CD14-positive monocyte (primary cell): ENCODE measurements around the gene OXCT2. TPM values are rescaled to one million over a fixed set of nuclear protein-coding genes. Genes with fewer than 3 reads are reported as not detected.
"Not testable (repeated sequence)": the region's sequence is repeated elsewhere in the genome, so short reads cannot be mapped to it uniquely, and the experiment has no call there.

Source experiments
- DNase-seq, 3 donors: peaks; one replicate each; pipeline ENCODE4 v3.0.0-alpha.2; 2011 to 2022
- H2AFZ ChIP-seq: 2 replicates; pipeline ENCODE4 v1.6.0; 2012; ENCODE audit warnings: mild to moderate bottlenecking, low read depth, low read length, inconsistent platforms; ENCODE audit not compliant: insufficient read depth, poor library complexity, severe bottlenecking
- H3K27ac ChIP-seq, 2 donors: 1 replicate in 1 of 2; 2 replicates in 1 of 2; pipeline ENCODE4 v1.5.1; 2012 to 2013; ENCODE audit warnings: low read length in 2 of 2, control low read depth in 1 of 2, inconsistent platforms in 1 of 2, low read depth in 1 of 2, mild to moderate bottlenecking in 1 of 2
- H3K27me3 ChIP-seq, 2 donors: one replicate each; pipeline versions ENCODE4 v1.6.0 to v1.6.1; 2011 to 2013; ENCODE audit warnings: low read length in 2 of 2; ENCODE audit not compliant: control insufficient read depth in 2 of 2, insufficient read depth in 2 of 2
- H3K36me3 ChIP-seq, 2 donors: replicated peaks in 1 of 2; 1 replicate in 1 of 2; 2 replicates in 1 of 2; pipeline versions ENCODE4 v1.5.1 to v1.6.1; 2012 to 2013; ENCODE audit warnings: low read length in 2 of 2, control low read depth in 1 of 2, inconsistent platforms in 1 of 2, mild to moderate bottlenecking in 1 of 2; ENCODE audit not compliant: insufficient read depth in 2 of 2, control insufficient read depth in 1 of 2
- H3K4me1 ChIP-seq, 2 donors: 1 replicate in 1 of 2; 2 replicates in 1 of 2; pipeline versions ENCODE4 v1.5.1 to v1.6.1; 2012 to 2013; ENCODE audit warnings: low read length in 2 of 2, control low read depth in 1 of 2, inconsistent platforms in 1 of 2, mild to moderate bottlenecking in 1 of 2, moderate library complexity in 1 of 2; ENCODE audit not compliant: insufficient read depth in 2 of 2, control insufficient read depth in 1 of 2
- H3K4me2 ChIP-seq: replicated peaks from 2 replicates; pipeline ENCODE3; 2012; ENCODE audit warnings: low read length, moderate library complexity, mild to moderate bottlenecking; ENCODE audit not compliant: poor library complexity, severe bottlenecking; ENCODE audit errors: extremely low read depth
- H3K4me3 ChIP-seq, 3 experiments: fragments of 200-600 bp in 1 of 3; sonication (generic) in 1 of 3; replicated peaks in 1 of 3; 1 replicate in 2 of 3; 2 replicates in 1 of 3; pipeline ENCODE4 v1.5.1; 2011 to 2013; ENCODE audit warnings: low read length in 3 of 3, mild to moderate bottlenecking in 3 of 3, control low read depth in 2 of 3, low read depth in 2 of 3, inconsistent platforms in 1 of 3, moderate library complexity in 1 of 3
- H3K79me2 ChIP-seq: 2 replicates; pipeline ENCODE4 v1.6.0; 2012; ENCODE audit warnings: mild to moderate bottlenecking, control low read depth, inconsistent platforms, low read length, moderate library complexity; ENCODE audit not compliant: insufficient read depth
- H3K9ac ChIP-seq: 2 replicates; pipeline ENCODE4 v1.6.0; 2017; ENCODE audit warnings: low read length, mild to moderate bottlenecking; ENCODE audit not compliant: insufficient read depth, poor library complexity, severe bottlenecking
- H3K9me3 ChIP-seq, 2 donors: replicated peaks in 1 of 2; 1 replicate in 1 of 2; 2 replicates in 1 of 2; pipeline versions ENCODE4 v1.5.1 to v1.6.1; 2012 to 2013; ENCODE audit warnings: low read length in 2 of 2, control low read depth in 1 of 2; ENCODE audit not compliant: control insufficient read depth in 1 of 2, insufficient read depth in 1 of 2
- H4K20me1 ChIP-seq: 2 replicates; pipeline ENCODE4 v1.6.0; 2012; ENCODE audit warnings: mild to moderate bottlenecking, low read length, control low read depth, moderate library complexity; ENCODE audit not compliant: insufficient read depth
- H3K27ac Mint-ChIP-seq, 7 donors: one replicate each; pipeline ENCODE4 v1.8.0; 2020; ENCODE audit warnings: mild to moderate bottlenecking in 7 of 7, mixed read lengths in 7 of 7, moderate library complexity in 6 of 7, inconsistent platforms in 2 of 7
- H3K27me3 Mint-ChIP-seq, 3 donors: one replicate each; pipeline ENCODE4 v1.8.0; 2021 to 2022; ENCODE audit warnings: low read depth in 3 of 3, mild to moderate bottlenecking in 3 of 3, mixed read lengths in 3 of 3, moderate library complexity in 3 of 3, inconsistent platforms in 1 of 3
- H3K36me3 Mint-ChIP-seq, 2 donors: one replicate each; pipeline ENCODE4 v1.8.0; 2020; ENCODE audit warnings: mixed read lengths in 2 of 2, inconsistent platforms in 1 of 2, mild to moderate bottlenecking in 1 of 2
- H3K4me1 Mint-ChIP-seq: one replicate; pipeline ENCODE4 v1.8.0; 2020; ENCODE audit warnings: mild to moderate bottlenecking, mixed read lengths
- H3K4me3 Mint-ChIP-seq, 2 donors: one replicate each; pipeline ENCODE4 v1.8.0; 2020; ENCODE audit warnings: mild to moderate bottlenecking in 2 of 2, mixed read lengths in 2 of 2, moderate library complexity in 1 of 2
- H3K9me3 Mint-ChIP-seq, 7 donors: one replicate each; pipeline ENCODE4 v1.8.0; 2020 to 2022; ENCODE audit warnings: mixed read lengths in 7 of 7, mild to moderate bottlenecking in 6 of 7, moderate library complexity in 6 of 7, inconsistent platforms in 2 of 7
- WGBS: methylation state at CpG from one replicate; pipeline ENCODE4 v1.1.5; 2013; ENCODE audit warnings: missing lambda C conversion rate; ENCODE audit not compliant: insufficient coverage; 5-methylcytosine and 5-hydroxymethylcytosine counted together
- intact Hi-C, 2 donors: fragments of 100-400 bp; cut with micrococcal nuclease; formaldehyde crosslinking; loops; one replicate each; pipeline versions ENCODE4 v1.15.0 to v1.15.1; 2023
- polyA plus RNA-seq, 3 donors: library from polyadenylated mRNA; depleted of rRNA in 1 of 3; unstranded in 2 of 3; stranded (reverse) in 1 of 3; fragments of 300-500 nt in 2 of 3; fragments of >200 nt in 1 of 3; fragmentation: Illumina TruSeq in 2 of 3; gene quantifications; 1 replicate in 2 of 3; 2 replicates in 1 of 3; pipeline ENCODE4 v1.2.3, GENCODE V29; 2012 to 2021
- TF ChIP-seq, protein P1 (sequence below): fragments of 200-600 bp; IDR thresholded peaks from one replicate; pipeline ENCODE4 v1.8.0; 2022; ENCODE audit warnings: antibody characterized with exemption, mild to moderate bottlenecking

The OXCT2 gene
- polyA plus RNA-seq, 3 donors, result 0.16 to 1.4 (median 0.38) TPM

- Histone ChIP-seq H4K20me1 (no peaks in the 10 kb centered on the region), H3K27ac (peak overlapping the region; percentile 76 to 89), H3K27me3 (no peaks in the 10 kb centered on the region), H3K9ac (peak overlapping the region; percentile 70), H3K79me2 (peaks cover 15% of the 10 kb centered on the region), H3K9me3 (no peaks in the 10 kb centered on the region), H3K4me2 (peak overlapping the region; percentile 63), H3K4me3 (peak overlapping the region; percentile 41 to 69 (median 44)), H3K36me3 (no peaks in the 10 kb centered on the region), H3K4me1 (peaks cover 45 to 61% of the 10 kb centered on the region in 2 donors), H2AFZ (peak overlapping the region; percentile 67)
- Mint-ChIP-seq H3K4me1 (peaks cover 54% of the 10 kb centered on the region), H3K9me3 (no peaks in the 10 kb centered on the region), H3K27me3 (no peaks in the 10 kb centered on the region), H3K4me3 (peak overlapping the region; percentile 74 to 78), H3K36me3 (peaks cover 0 to 7% of the 10 kb centered on the region in 2 donors), H3K27ac (peak overlapping the region; percentile 91 to 97 (median 95))
- 0% methylated on average over 3 of the region's 8 CpGs for WGBS
- TF ChIP-seq, protein P1, sequence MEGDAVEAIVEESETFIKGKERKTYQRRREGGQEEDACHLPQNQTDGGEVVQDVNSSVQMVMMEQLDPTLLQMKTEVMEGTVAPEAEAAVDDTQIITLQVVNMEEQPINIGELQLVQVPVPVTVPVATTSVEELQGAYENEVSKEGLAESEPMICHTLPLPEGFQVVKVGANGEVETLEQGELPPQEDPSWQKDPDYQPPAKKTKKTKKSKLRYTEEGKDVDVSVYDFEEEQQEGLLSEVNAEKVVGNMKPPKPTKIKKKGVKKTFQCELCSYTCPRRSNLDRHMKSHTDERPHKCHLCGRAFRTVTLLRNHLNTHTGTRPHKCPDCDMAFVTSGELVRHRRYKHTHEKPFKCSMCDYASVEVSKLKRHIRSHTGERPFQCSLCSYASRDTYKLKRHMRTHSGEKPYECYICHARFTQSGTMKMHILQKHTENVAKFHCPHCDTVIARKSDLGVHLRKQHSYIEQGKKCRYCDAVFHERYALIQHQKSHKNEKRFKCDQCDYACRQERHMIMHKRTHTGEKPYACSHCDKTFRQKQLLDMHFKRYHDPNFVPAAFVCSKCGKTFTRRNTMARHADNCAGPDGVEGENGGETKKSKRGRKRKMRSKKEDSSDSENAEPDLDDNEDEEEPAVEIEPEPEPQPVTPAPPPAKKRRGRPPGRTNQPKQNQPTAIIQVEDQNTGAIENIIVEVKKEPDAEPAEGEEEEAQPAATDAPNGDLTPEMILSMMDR, result peak; percentile 92
- intact Hi-C loops, result no loop called here
- peak; percentile 66 to 78 (median 66) for DNase-seq
Observed at GRCh38 chr1:39799770-39800470, 28.8 kb upstream of the OXCT2 start.

DNA sequence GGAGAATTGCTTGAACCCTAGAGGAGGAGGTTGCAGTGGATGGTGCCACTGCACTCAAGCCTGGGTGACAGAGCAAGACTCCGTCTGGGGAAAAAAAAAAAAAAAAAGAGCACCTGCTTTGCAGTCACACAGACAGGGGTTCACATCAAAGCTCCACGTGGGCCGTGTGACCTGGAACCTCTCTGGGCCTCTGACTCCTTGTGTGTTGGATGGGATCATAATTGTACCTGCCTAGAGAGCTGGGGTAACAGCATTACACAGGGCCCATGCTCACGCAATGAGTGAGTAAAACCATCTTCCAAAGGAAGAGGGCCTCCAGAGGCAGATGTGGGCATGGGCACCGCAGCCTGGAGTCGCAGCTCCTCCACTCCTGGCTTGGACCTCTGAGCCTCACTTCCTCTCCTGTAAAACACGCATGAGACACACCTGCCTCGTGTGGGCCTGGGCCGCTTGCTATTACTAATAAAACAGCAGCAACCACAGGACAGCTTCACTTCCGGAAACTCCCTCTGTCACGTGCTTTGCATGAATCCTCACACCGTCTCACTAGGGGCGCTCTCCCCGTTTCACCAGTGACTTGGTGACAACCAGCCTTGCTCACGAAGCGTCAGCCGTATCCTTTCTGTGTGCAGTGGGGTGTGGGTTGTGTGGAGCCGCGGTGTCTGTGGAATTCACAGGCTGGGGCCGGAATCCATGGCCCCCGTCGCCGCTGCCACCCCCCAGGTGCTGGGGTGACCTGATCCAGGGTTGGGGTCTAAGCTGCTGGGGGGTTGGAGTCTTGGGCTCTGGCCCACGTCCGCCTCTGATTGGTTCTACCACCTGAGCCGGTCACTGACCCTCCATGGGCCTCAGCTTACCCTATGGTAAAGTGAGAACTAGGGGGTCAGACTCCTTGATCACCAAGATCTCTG is 28.0 kb upstream of the OXCT2 start:
- H3K4me1 Mint-ChIP-seq, result peaks cover 56% of the 10 kb centered on the region
- 39% methylated on average over 9 of the region's 26 CpGs for WGBS
- Histone ChIP-seq H3K4me2 (peak overlapping the region; percentile 63), H2AFZ (peak overlapping the region; percentile 67), H3K4me1 (peaks cover 43 to 60% of the 10 kb centered on the region in 2 donors), H3K4me3 (peak overlapping the region; percentile 41 to 69 (median 44)), H3K79me2 (peaks cover 15% of the 10 kb centered on the region), H3K27ac (peak overlapping the region; percentile 76 to 89), H3K9ac (peak overlapping the region; percentile 70)
- DNase-seq, result peak; percentile 96 to 99 (median 97)
- intact Hi-C loops, H3K36me3 ChIP-seq, H3K9me3 Mint-ChIP-seq, H4K20me1 ChIP-seq, H3K36me3 Mint-ChIP-seq, H3K9me3 ChIP-seq, H3K27me3 Mint-ChIP-seq, H3K27me3 ChIP-seq: not testable (repeated sequence)
- peak overlapping the region; percentile 74 to 78 for H3K4me3 Mint-ChIP-seq
- H3K27ac Mint-ChIP-seq, result peak overlapping the region; percentile 91 to 97 (median 95)
